HG03064 (cell line): Measurements from ENCODE around the gene PSMD7.

Source experiments
- ATAC-seq: cut with Tn5 transposase; IDR thresholded peaks from one replicate; pipeline ENCODE4 v1.9.1; 2021; ENCODE audit warnings: low read depth; ENCODE audit not compliant: unreplicated experiment

Gene PSMD7

GRCh38 chr16:74296432-74297144 is at the start of gene PSMD7:
TSS of gene PSMD7 (plus strand) at chr16:74296814. CDS start at chr16:74296915, 101 bp downstream.
- ATAC-seq, result peak; percentile 95

GRCh38 chr16:74249254-74249653 is 47.4 kb upstream of the PSMD7 start:
- ATAC-seq, result no peak

GRCh38 chr16:74249846-74250245 is 46.8 kb upstream of the PSMD7 start:
- ATAC-seq, result no peak

GRCh38 chr16:74252329-74252728 is 44.3 kb upstream of the PSMD7 start:
- no peak for ATAC-seq

GRCh38 chr16:74253161-74253938 is 43.3 kb upstream of the PSMD7 start:
- no peak for ATAC-seq

- no peak for ATAC-seq
These were observed 39.6 kb upstream of the PSMD7 start for GRCh38 chr16:74257061-74257460.

GRCh38 chr16:74261068-74261467 is 35.5 kb upstream of the PSMD7 start:
- ATAC-seq, result no peak

GRCh38 chr16:74264811-74265210 is 31.8 kb upstream of the PSMD7 start:
- no peak for ATAC-seq

- ATAC-seq, result no peak
These were observed 28.2 kb upstream of the PSMD7 start for GRCh38 chr16:74268372-74268782.

- ATAC-seq, result no peak
These were observed 24.7 kb upstream of the PSMD7 start for GRCh38 chr16:74271872-74272271.

- no peak for ATAC-seq
These were observed 21.5 kb upstream of the PSMD7 start for GRCh38 chr16:74275031-74275636.

GRCh38 chr16:74275711-74276110 is 20.9 kb upstream of the PSMD7 start:
- ATAC-seq, result no peak

- ATAC-seq, result no peak
These were observed 18.6 kb upstream of the PSMD7 start for GRCh38 chr16:74277974-74278373.

- ATAC-seq, result no peak
These were observed 17.3 kb upstream of the PSMD7 start for GRCh38 chr16:74279266-74279665.

- no peak for ATAC-seq
These were observed 16.8 kb upstream of the PSMD7 start for GRCh38 chr16:74279805-74280204.

- ATAC-seq, result no peak
These were observed 16.2 kb upstream of the PSMD7 start for GRCh38 chr16:74280448-74280847.

- ATAC-seq, result no peak
These were observed 15.3 kb upstream of the PSMD7 start for GRCh38 chr16:74281300-74281699.

- ATAC-seq, result no peak
These were observed 12.9 kb upstream of the PSMD7 start for GRCh38 chr16:74283716-74284115.

GRCh38 chr16:74288065-74288464 is 8.5 kb upstream of the PSMD7 start:
- no peak for ATAC-seq

GRCh38 chr16:74290356-74290755 is 6.3 kb upstream of the PSMD7 start:
- ATAC-seq, result no peak

GRCh38 chr16:74291176-74291575 is 5.4 kb upstream of the PSMD7 start:
- no peak for ATAC-seq
